ENCODE results near the gene ZNF625.

The ZNF625 gene

GRCh38 chr19:12156223-12157058, at the start of gene ZNF625:
Gene ZNF625 (minus strand): TSS chr19:12156734. CDS start chr19:12156558, 176 bp downstream.
- DNase-seq, result no peak

DNA sequence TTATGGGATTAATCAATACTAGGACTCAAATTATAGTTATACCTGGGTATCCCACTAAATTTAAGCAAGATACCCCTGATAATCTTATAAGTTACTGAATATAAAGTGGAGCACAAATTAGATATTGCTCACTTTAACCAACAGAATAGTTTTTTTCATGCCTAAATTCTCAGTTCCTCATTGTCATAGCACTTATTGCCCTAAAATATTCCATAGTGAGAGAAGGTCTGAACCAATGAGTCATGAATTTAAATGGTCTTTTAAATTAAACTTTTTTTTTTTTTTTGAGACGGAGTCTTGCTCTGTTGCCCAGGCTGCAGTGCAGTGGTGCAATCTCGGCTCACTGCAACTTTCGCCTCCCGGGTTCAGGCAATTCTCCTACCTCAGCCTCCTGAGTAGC, 48.8 kb upstream of the ZNF625 start:
- DNase-seq, result peak; percentile 69

DNA sequence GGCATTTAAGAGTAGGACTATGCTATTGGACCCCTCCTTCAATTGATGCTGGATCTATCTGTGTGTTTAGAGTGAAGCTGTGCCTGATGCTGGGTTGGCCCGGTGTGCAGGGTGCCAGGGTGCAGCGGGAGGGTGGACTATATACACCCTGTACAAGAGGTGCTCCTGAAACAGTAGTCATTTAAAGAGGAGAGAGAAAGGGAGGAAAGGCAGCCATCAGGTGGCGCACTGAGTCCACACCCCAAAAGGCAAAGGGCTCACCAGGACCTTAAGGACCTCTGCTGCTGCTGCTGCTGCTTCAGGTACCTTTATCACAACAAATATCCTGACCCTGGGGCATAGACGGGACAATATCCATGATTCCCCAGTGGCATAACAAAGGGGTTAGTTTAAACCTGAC, 45.7 kb upstream of the ZNF625 start:
- no peak for DNase-seq

DNA sequence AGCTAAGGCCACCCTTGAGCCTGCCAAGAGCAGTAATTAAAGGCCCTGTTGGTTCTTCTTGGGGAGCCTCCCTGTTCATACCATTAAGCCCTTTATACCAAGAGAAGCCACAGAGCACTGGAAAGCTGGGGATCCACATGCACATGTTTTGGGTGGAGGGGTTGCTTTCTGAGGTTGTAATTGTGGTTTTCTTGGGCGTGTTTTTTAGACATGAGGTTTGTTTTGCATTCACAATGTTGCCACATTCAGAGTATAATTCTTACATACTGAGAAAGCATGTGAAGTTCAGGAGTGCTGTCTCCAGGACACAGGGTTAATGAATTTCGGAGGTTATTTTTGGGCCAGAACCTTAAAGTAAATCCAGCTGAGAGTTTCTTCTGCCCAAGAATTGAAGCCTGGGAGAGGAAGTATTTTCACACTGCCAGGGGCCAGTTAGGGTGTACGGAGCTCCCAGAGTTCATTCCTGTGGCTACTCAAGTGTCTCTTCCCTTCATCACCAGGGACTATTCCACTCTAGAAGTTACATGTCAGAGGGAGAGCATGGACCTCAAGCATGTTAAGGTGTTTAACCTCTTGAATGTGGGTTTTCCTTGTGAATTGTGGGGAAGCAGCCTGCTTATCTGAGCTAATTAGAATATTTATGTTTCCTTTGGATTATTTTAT, 43.4 kb upstream of the ZNF625 start:
- no peak for DNase-seq

DNA sequence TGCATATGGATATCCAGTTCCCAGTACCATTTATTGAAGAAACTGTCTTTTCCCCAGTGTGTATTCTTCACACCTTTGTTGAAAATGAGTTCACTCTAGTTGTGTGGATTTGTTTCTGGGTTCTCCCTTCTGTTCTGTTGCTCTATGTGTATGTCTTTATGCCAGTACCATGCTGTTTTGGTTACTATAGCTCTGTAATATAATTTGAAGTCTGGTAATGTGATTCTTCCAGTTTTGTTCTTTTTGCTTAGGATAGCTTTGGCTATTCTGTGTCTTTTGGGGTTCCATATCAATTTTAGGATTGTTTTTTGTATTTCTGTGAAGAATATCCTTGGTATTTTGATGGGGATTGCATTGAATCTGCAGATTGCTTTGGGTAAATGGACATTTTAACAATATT, 41.6 kb upstream of the ZNF625 start:
- no peak for DNase-seq

DNA sequence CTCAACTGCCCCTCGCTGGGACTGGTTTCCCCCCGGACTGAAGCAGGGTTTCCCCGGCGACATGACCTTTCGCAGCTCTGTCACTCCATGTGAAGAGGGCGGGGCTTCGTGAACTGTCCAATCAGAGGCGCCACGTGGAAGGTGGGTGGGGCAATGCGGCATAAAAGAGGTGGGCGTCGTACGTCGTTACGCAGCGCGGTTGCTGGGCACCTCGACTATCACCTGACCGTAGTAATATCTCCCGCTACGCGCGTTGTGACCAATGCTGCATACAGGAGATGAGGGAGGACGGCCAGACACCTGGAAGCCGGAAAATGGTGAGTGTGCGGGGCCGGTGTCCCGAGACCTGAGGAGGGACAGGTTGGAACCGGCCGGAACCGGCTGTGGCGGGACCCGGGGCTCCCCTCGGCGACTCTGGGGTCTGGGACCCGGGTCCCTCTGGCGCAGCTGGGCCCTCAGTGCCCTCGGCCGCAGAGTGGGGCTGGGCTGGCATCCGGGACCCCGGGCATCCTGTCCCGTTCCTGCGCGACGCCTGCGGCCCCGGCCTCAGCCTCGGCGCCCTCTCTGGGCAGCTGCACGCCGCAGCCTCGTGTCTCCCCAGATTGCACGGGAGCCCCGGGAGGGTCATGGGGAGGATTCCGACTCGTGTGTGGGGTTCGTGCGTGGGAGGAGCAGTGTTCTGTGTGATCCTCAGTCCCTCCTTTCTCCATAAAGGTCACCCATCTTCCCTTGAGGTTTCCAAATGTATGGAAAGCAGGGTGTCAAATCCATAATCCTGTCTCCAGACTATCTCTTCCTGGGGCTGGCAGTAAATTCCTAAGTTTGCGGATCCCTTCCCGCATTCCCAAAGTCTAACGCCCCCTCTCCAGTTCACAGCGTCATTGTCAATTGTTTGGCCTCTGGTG, 38.5 kb upstream of the ZNF625 start:
- DNase-seq, result no peak

DNA sequence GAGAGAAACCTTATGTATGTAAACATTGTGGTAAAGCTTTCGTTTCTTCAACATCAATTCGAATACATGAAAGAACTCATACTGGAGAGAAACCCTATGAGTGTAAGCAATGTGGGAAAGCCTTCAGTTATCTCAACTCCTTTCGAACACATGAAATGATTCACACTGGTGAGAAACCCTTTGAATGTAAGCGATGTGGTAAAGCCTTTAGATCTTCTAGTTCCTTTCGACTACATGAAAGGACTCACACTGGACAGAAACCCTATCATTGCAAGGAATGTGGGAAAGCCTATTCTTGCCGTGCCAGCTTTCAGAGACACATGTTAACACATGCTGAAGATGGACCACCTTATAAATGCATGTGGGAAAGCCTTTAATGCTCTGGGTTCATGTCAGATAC, 31.1 kb upstream of the ZNF625 start:
- peak; percentile 39 for DNase-seq

DNA sequence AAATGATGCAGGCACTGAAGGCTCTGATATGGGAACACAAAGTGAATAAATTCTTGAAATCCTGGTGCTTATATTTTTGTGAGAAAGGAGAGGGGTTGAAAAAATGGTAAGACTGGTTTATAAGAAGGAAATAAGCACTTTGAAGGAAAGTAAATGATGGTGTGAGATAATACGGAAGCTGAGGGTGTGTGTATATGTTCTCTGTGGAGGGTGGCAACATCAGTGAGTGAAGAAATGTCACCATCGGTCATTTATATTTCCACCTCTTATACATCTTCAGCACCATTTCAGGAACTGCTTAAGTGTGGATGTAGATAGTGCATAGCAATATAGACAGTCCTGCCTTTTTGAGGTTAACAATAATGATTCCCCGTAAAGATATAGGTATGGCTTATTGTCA, 23.8 kb upstream of the ZNF625 start:
- no peak for DNase-seq

- no peak for DNase-seq
Measured at GRCh38 chr19:12166626-12167025, 10.1 kb upstream of the ZNF625 start.

- DNase-seq, result no peak
Measured at GRCh38 chr19:12163826-12164225, 7.3 kb upstream of the ZNF625 start.

DNA sequence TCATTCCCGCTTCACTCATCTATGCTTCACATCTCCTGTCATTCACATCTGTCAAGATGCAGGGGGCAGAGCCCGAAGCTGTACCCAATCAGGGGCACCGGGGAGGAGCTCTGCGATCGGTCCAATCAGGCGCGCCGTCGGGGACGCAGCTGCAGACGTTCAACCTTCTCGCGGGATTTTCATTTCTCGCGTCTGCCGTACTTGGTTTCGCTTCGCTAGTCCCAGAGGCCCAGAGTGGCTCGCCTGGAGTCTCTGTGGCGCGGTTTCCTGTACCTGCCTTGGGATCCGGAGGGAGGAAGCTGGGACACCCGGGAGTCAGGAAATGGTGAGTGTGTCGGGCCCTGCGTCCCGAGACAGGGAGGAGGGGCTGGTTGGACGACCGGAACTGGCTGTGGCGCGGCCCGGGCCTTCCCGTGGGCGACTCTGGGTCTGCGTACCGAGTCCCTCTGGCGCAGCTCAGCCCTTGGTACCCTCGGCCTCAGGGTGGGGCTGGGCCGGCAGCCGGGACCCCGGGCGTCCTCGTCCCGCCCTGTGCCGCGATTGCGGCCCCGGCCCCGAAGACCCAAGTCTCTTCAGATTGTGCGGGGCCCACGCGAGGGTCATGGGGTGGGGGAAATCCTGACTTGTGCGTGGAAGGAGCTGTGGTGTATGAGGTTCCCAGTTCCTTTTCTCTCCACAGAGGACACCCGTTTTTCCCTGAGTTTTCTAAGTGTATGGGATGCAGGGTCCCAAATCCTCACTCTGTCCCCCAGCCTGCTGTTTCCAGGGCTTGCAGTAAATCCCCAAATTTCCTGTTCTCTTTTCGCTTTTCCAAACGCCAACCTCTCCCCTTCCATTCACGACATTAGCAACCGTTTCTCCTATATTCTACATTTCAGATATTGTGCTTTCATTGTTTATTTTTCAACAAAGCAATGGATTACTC, 6.6 kb upstream of the ZNF625 start, which contains the start of gene ZNF136:
TSS of gene ZNF136 (plus strand) at position 215 of the 925 bp plus-strand sequence. CDS start at position 323, 108 bp downstream.
- DNase-seq, result peak; percentile 96

DNA sequence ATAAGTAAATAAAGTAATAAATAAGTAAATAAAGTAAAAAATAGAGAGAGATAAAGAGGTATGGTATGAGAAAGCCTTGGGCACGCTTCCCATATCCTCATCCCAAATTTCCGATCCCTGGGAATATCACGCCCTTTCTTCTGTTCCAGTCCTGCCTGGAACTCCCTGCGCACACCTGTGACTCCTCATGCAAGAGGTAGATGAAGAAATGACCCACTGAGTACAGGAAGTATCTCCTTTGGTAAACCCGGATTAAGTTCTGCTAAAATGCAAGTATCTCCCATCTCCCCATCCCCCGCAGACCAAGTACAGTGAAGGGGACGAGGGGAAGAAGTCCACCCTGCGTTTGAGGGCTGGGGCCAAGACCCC, 6.0 kb upstream of the ZNF625 start:
- DNase-seq, result no peak

GRCh38 chr19:12159773-12160414, 3.4 kb upstream of the ZNF625 start:
- DNase-seq, result no peak

- DNase-seq, result no peak
Measured at GRCh38 chr19:12155324-12155860, 1.1 kb downstream of the ZNF625 start.

- DNase-seq, result no peak
Measured at GRCh38 chr19:12145348-12145747, 11.2 kb downstream of the ZNF625 start.

- DNase-seq, result no peak
Measured at GRCh38 chr19:12141405-12141736, 15.2 kb downstream of the ZNF625 start.

DNA sequence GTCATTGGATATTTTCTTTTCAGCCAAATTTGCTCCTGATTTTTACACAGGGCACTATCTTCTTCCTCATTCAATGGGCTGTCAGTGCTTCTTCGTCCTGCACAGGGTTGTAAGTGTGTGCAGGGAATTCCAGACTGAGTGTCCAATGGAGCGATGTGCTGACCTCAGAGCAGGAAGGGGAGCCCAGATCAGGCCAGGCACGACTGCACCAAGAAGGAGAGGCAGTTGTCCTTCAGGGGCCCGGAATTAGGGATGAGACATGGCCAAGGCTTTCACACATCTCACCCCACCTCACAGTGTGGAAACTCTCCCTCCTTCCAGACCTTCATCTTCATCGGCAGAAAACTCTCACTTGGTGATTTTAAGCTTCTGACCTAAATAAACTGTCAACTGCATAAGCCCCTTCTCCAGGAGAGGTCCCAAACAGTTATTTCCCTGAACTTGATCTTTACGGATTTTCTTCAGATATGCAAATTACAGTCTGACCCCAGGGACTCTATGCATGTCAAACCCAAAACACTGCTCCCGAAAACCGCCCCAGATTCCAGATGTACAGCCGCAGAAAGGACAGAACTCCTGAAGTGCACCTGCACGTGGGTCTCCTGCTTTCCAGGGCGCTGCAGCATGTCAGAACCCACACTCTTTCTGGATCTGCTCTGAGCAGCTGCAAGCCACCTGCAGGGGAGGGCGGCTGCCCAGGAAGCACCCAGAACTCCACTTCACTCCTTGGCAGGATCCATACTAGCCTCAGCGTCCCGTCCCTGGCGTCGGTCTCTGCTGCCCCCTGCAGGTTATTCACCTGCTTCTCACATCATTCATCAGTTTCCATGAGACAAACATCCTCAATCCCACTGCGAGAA, 15.8 kb downstream of the ZNF625 start:
- peak; percentile 86 for DNase-seq

GRCh38 chr19:12139885-12140544, 16.5 kb downstream of the ZNF625 start, which contains the start of gene ZNF20:
Gene ZNF20 (minus strand): TSS chr19:12140350. CDS start chr19:12140182, 168 bp downstream.
- peak; percentile 97 for DNase-seq

- no peak for DNase-seq
Measured at GRCh38 chr19:12139269-12139668, 17.3 kb downstream of the ZNF625 start.

Data from MV-4-11 (cell line).